GM06990 (cell line): Measurements from ENCODE around the gene POLR2B.

Source experiments
- DNase-seq: peaks from one replicate; pipeline ENCODE4 v3.0.0-alpha.2; 2011; ENCODE audit not compliant: insufficient read length; ENCODE audit errors: extremely low read depth
- H3K27me3 ChIP-seq: replicated peaks from 2 replicates; pipeline ENCODE4 v1.6.0; 2011; ENCODE audit warnings: low read length; ENCODE audit not compliant: control insufficient read depth, insufficient read depth
- H3K36me3 ChIP-seq: 2 replicates; pipeline ENCODE4 v1.5.1; 2011; ENCODE audit warnings: low read length; ENCODE audit not compliant: control insufficient read depth, insufficient read depth
- H3K4me3 ChIP-seq: replicated peaks from 2 replicates; pipeline ENCODE4 v1.5.1; 2011; ENCODE audit warnings: low read depth, mild to moderate bottlenecking, control low read depth, low read length
- TF ChIP-seq, protein P1 (sequence below): IDR thresholded peaks from 2 replicates; pipeline ENCODE4 v1.5.1; 2011; ENCODE audit warnings: low read length, control low read depth, mild to moderate bottlenecking, inconsistent platforms; ENCODE audit not compliant: insufficient read depth, poor library complexity, severe bottlenecking

The POLR2B gene

DNA sequence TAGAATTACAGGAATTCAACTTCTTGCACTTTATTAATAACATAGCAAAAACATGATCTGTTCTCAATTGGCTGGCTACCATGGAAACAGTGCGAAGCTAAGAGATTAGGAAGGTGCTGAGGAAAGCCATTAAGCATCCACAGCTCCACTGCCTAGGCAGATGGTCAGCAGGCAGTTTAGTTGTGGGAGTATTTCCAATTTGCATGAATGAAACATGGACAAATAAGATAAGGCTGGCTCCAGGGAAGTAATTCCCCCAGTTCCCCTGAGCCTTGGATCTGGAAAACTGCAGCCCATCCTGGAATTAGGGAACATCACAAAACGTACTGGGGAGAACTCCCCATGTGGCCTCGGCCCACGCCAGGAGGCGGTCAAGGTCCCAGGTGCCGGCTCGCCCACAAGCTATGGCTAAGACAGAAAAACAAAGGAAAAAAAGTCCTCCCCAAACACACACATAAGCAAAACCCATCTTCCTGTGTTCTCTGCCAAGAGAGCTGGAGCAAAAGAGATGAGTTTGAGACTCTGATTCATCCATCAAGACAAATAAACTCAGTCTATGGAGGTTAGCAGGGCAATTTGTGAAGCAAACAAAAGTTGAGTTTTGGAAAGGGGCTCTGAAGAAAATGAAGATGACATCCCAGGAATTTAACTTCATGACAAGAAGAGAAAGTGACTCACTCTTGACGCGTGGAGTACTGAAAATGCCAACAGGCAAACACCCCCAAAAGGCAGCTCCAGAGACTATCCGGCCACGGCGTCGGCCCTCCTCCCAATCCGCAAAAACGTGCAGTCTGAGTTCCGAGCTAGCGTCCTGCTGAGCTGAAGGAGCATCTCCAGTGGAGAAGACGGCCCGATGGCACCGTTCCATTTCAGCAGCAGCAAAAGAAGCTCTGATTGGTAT lies 86.4 kb downstream of the POLR2B start:
- H3K27me3 ChIP-seq = no peaks in the 10 kb centered on the region
- H3K36me3 ChIP-seq = no peaks in the 10 kb centered on the region
- DNase-seq = no peak
- TF ChIP-seq, protein P1, sequence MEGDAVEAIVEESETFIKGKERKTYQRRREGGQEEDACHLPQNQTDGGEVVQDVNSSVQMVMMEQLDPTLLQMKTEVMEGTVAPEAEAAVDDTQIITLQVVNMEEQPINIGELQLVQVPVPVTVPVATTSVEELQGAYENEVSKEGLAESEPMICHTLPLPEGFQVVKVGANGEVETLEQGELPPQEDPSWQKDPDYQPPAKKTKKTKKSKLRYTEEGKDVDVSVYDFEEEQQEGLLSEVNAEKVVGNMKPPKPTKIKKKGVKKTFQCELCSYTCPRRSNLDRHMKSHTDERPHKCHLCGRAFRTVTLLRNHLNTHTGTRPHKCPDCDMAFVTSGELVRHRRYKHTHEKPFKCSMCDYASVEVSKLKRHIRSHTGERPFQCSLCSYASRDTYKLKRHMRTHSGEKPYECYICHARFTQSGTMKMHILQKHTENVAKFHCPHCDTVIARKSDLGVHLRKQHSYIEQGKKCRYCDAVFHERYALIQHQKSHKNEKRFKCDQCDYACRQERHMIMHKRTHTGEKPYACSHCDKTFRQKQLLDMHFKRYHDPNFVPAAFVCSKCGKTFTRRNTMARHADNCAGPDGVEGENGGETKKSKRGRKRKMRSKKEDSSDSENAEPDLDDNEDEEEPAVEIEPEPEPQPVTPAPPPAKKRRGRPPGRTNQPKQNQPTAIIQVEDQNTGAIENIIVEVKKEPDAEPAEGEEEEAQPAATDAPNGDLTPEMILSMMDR = no peak
- no peak overlapping the region for H3K4me3 ChIP-seq

DNA sequence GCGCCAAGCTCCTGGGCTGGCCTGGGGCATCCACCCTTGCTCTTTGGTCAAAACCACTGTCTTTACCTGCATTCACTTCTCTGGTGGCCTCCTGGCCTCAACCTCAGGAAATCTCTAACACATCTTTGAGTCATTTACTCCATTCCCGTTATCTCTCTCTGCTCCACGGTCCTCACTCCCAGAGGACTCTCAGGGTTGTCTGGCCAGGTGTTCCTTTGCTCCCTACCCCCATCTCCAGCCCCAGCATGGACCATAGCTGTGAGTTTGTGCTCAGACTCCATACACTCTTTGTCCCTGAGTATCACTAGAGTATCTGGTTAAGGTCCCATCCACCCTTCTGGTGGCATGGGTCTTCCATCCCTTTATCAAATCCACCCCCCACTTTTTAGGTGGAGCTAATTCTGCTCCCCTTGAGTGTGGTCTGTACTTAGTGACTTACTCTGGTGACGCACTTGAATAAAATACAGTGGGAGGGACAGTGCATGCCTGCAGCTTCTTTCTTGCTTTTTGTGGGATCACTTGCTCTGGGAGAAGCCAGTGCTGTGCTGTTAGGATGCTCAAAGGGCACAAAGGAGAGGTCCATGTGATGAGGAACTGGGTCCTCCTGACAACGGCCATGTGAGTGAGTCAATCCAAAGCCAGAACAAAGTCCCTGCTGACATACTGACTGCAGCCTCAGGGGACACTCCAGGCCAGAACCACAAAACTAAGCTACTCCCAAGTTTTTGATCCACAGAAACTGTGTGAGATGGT lies 87.2 kb downstream of the POLR2B start:
- TF ChIP-seq, protein P1 = no peak
- DNase-seq = no peak
- Histone ChIP-seq H3K27me3 (no peaks in the 10 kb centered on the region), H3K4me3 (no peak overlapping the region), H3K36me3 (no peaks in the 10 kb centered on the region)

DNA sequence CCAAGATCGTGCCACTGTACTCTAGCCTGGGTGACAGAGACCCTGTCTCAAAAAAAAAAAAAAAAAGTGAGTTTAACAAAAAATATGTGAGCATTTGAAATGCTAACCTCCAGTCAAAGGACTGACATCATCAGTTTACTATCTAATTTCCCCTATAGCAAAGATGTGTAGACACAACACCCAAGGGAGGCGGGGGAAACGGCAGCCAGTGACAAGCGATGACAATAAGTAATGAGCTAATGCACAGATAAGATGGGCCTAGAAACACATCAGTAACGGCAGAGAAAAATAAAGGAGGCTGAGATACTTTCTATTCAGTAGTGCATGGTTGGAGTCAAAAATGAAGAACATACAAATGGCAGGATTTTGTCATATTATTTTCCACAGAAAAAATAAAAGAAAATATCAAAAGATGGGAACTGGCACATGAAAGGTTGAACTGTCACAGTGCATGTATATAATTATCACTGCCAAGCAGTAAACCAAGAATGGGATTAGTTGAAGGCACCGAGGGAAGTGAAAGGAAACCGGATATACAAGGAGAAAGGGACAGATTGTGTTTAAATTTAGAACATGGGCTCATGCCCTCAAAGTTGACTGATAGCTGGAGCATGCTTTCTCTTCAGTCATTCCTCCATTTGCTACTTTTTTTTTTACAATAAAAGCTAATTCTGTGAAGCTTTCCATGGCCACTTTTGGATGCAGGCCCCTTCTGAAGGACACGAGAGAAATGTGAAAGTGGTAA lies 89.7 kb downstream of the POLR2B start:
- H3K36me3 ChIP-seq = no peaks in the 10 kb centered on the region
- TF ChIP-seq, protein P1 = no peak
- no peak overlapping the region for H3K4me3 ChIP-seq
- no peaks in the 10 kb centered on the region; the same call in 1 of the 2 replicates for H3K27me3 ChIP-seq
- no peak for DNase-seq

DNA sequence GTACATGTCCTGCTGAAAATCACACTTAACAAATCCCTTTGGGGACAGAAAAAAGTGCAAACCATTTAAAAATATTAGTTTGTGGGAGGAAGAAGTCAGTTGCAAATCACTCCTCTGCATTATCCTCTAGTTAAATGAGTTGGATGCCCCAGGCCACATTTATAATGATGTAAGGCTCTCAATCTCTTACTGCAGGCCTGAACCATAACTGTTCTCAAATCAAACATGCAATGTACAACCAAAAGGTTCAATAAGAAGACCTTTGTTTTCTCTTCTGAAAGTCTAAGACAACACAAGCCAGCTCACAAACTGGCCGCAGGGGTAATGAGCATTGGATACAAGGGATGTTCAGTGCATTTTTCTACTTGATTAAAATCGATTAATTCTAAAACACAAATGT lies 91.8 kb downstream of the POLR2B start:
- Histone ChIP-seq H3K4me3 (no peak overlapping the region), H3K27me3 (no peaks in the 10 kb centered on the region; the same call in 1 of the 2 replicates), H3K36me3 (no peaks in the 10 kb centered on the region)
- no peak for DNase-seq
- TF ChIP-seq, protein P1 = no peak

DNA sequence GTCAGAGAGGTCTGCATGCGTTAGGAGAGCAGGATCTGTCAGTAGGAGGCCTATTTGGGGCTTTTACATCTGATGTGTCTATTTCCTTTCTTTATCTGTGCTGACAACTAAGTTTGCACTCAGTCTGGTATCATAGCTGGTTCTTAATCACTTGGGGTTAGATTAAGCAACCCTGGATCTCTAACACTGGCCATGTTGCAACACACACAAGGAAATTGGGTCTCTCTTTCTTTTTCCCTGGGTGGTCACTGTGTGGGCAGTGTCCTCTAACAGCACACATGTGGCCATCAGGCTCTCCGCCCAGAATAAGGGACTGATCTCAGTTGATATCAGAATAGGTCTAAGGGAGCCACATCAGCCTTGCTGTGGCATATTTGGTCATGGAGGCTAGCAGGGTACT lies 92.6 kb downstream of the POLR2B start:
- Histone ChIP-seq H3K27me3 (no peaks in the 10 kb centered on the region; the same call in 1 of the 2 replicates), H3K4me3 (no peak overlapping the region), H3K36me3 (no peaks in the 10 kb centered on the region)
- TF ChIP-seq, protein P1 = no peak
- no peak for DNase-seq
